Chondrocyte (in vitro differentiated cells): ENCODE data around the gene NR6A1. TPM values are rescaled to one million over a fixed set of nuclear protein-coding genes. Genes with fewer than 3 reads are reported as not detected.

Source experiments
- DNase-seq: peaks from one replicate; pipeline ENCODE4 v3.0.0; 2021; ENCODE audit warnings: mixed read lengths, low spot score
- H3K27ac Mint-ChIP-seq: one replicate; pipeline ENCODE4 v1.8.0; 2021; ENCODE audit warnings: mild to moderate bottlenecking, moderate library complexity, mixed read lengths; ENCODE audit not compliant: unreplicated experiment
- H3K27me3 Mint-ChIP-seq: 2 replicates; pipeline ENCODE4 v1.8.0; 2021; ENCODE audit warnings: low read depth, mixed read lengths
- H3K36me3 Mint-ChIP-seq: 2 replicates; pipeline ENCODE4 v1.8.0; 2021; ENCODE audit warnings: low read depth, mixed read lengths
- H3K4me1 Mint-ChIP-seq: 2 replicates; pipeline ENCODE4 v1.8.0; 2021; ENCODE audit warnings: low read depth, mild to moderate bottlenecking, mixed read lengths
- H3K4me3 Mint-ChIP-seq: one replicate; pipeline ENCODE4 v1.8.0; 2021; ENCODE audit warnings: mild to moderate bottlenecking, moderate library complexity, mixed read lengths; ENCODE audit not compliant: unreplicated experiment
- H3K9me3 Mint-ChIP-seq: 2 replicates; pipeline ENCODE4 v1.8.0; 2021; ENCODE audit warnings: low read depth, mixed read lengths
- CTCF ChIP-seq: fragments of 200-600 bp; sonication (generic); IDR thresholded peaks from 2 replicates; pipeline ENCODE4 v1.5.0; 2021; ENCODE audit warnings: antibody characterized with exemption, mild to moderate bottlenecking, moderate library complexity
- total RNA-seq: library from RNA; stranded (reverse); gene quantifications from 3 replicates; pipeline ENCODE4 v1.2.1, GENCODE V29; 2021

Gene NR6A1
- total RNA-seq, 1 donor from 2014 or later = 0.77 TPM

- TF ChIP-seq CTCF = peak; percentile 17
- no peaks in the 10 kb centered on the region for H3K9me3 Mint-ChIP-seq
- H3K4me1 Mint-ChIP-seq = peaks cover 42% of the 10 kb centered on the region
- no peak for DNase-seq
- H3K4me3 Mint-ChIP-seq = no peak overlapping the region
- H3K27me3 Mint-ChIP-seq = no peaks in the 10 kb centered on the region
- H3K27ac Mint-ChIP-seq = no peak overlapping the region
- H3K36me3 Mint-ChIP-seq = peaks cover 12% of the 10 kb centered on the region
Observed at GRCh38 chr9:124794902-124795491, 23.9 kb upstream of the NR6A1 start.

- peaks cover 53% of the 10 kb centered on the region for H3K4me1 Mint-ChIP-seq
- no peaks in the 10 kb centered on the region for H3K27me3 Mint-ChIP-seq
- no peak overlapping the region for H3K4me3 Mint-ChIP-seq
- no peak for DNase-seq
- TF ChIP-seq CTCF = no peak
- H3K36me3 Mint-ChIP-seq = peaks cover 14% of the 10 kb centered on the region
- no peaks in the 10 kb centered on the region for H3K9me3 Mint-ChIP-seq
- no peak overlapping the region for H3K27ac Mint-ChIP-seq
Observed at GRCh38 chr9:124793015-124793541, 22.0 kb upstream of the NR6A1 start.

GRCh38 chr9:124792257-124793014 is 21.3 kb upstream of the NR6A1 start:
- no peaks in the 10 kb centered on the region for H3K27me3 Mint-ChIP-seq
- H3K9me3 Mint-ChIP-seq = no peaks in the 10 kb centered on the region
- peaks cover 14% of the 10 kb centered on the region for H3K36me3 Mint-ChIP-seq
- no peak overlapping the region for H3K4me3 Mint-ChIP-seq
- peak overlapping the region; percentile 14 for H3K27ac Mint-ChIP-seq
- no peak for DNase-seq
- TF ChIP-seq CTCF = no peak
- H3K4me1 Mint-ChIP-seq = peaks cover 50% of the 10 kb centered on the region

- H3K27ac Mint-ChIP-seq = no peak overlapping the region
- no peaks in the 10 kb centered on the region for H3K9me3 Mint-ChIP-seq
- no peak for TF ChIP-seq CTCF
- peaks cover 35% of the 10 kb centered on the region for H3K4me1 Mint-ChIP-seq
- no peaks in the 10 kb centered on the region for H3K27me3 Mint-ChIP-seq
- no peak overlapping the region for H3K4me3 Mint-ChIP-seq
- no peak for DNase-seq
- peaks cover 16% of the 10 kb centered on the region for H3K36me3 Mint-ChIP-seq
Observed at GRCh38 chr9:124790801-124791505, 19.8 kb upstream of the NR6A1 start.

- Mint-ChIP-seq H3K9me3 (no peaks in the 10 kb centered on the region), H3K4me1 (peaks cover 29% of the 10 kb centered on the region), H3K36me3 (peaks cover 16% of the 10 kb centered on the region), H3K27me3 (no peaks in the 10 kb centered on the region), H3K27ac (no peak overlapping the region), H3K4me3 (no peak overlapping the region)
- DNase-seq = no peak
- no peak for TF ChIP-seq CTCF
Observed at GRCh38 chr9:124790301-124790700, 19.2 kb upstream of the NR6A1 start.
